HepG2 (cell line): ENCODE measurements around the gene COQ9. TPM values are rescaled to one million over a fixed set of nuclear protein-coding genes. Genes with fewer than 3 reads are reported as not detected.
A peak's percentile ranks its signal among the peaks of the same experiment; 100 is the strongest.

ENCODE experiments used
- AHDC1 ChIP-seq: sonication (generic); formaldehyde crosslinking; IDR thresholded peaks from 2 replicates; pipeline ENCODE4 v1.5.1; 2020; ENCODE audit warnings: mild to moderate bottlenecking, missing genetic modification reagents, borderline replicate concordance
- BORCS8-MEF2B ChIP-seq: sonication (generic); formaldehyde crosslinking; IDR thresholded peaks from 2 replicates; pipeline ENCODE4 v1.8.0; 2022; ENCODE audit warnings: mild to moderate bottlenecking, missing genetic modification reagents
- ELF3 ChIP-seq: IDR thresholded peaks from 2 replicates; pipeline ENCODE4 v1.6.1; 2016; ENCODE audit warnings: missing genetic modification reagents, missing compliant biosample characterization
- ERF ChIP-seq: IDR thresholded peaks from 2 replicates; pipeline ENCODE4 v1.6.1; 2018; ENCODE audit warnings: missing biosample characterization, missing genetic modification reagents
- GZF1 ChIP-seq: sonication (generic); formaldehyde crosslinking; IDR thresholded peaks from 2 replicates; pipeline ENCODE4 v1.5.1; 2020; ENCODE audit warnings: mild to moderate bottlenecking, missing genetic modification reagents
- KLF13 ChIP-seq: sonication (generic); formaldehyde crosslinking; IDR thresholded peaks from 2 replicates; pipeline ENCODE4 v1.4.0; 2020; ENCODE audit warnings: mild to moderate bottlenecking, missing genetic modification reagents
- KLF15 ChIP-seq: sonication (generic); formaldehyde crosslinking; IDR thresholded peaks from 2 replicates; pipeline ENCODE4 v1.8.1; 2023; ENCODE audit warnings: borderline replicate concordance, mild to moderate bottlenecking, inconsistent platforms, missing genetic modification reagents, mixed read lengths
- NR2F6 ChIP-seq, 2 experiments: IDR thresholded peaks; 2 replicates each; pipeline ENCODE4 v1.6.1; 2016; ENCODE audit warnings: antibody characterized with exemption in 1 of 2, mild to moderate bottlenecking in 1 of 2
- POLR2G ChIP-seq: fragments of 200-400 bp; formaldehyde crosslinking; IDR thresholded peaks from 2 replicates; pipeline ENCODE4 v1.6.1; 2018; ENCODE audit warnings: mild to moderate bottlenecking, low read depth, low read length, moderate library complexity
- RAD21 ChIP-seq: fragments of 450-650 bp; formaldehyde crosslinking; IDR thresholded peaks from 2 replicates; pipeline ENCODE4 v1.5.0; 2020; ENCODE audit warnings: mild to moderate bottlenecking
- SNAPC4 ChIP-seq: sonication (generic); formaldehyde crosslinking; IDR thresholded peaks from 2 replicates; pipeline ENCODE4 v1.4.0; 2020; ENCODE audit warnings: mild to moderate bottlenecking, missing genetic modification reagents
- TBX2 ChIP-seq: sonication (generic); formaldehyde crosslinking; IDR thresholded peaks from 2 replicates; pipeline ENCODE4 v1.5.0; 2020; ENCODE audit warnings: missing genetic modification reagents, mild to moderate bottlenecking, borderline replicate concordance
- ZNF274 ChIP-seq: sonication (generic); formaldehyde crosslinking; IDR thresholded peaks from 2 replicates; pipeline ENCODE4 v1.5.1; 2020; ENCODE audit warnings: mild to moderate bottlenecking, missing genetic modification reagents
- ZNF513 ChIP-seq: sonication (generic); formaldehyde crosslinking; conservative IDR thresholded peaks from 2 replicates; pipeline ENCODE4 v1.5.0; 2020; ENCODE audit warnings: missing genetic modification reagents
- ZNF784 ChIP-seq: sonication (generic); formaldehyde crosslinking; IDR thresholded peaks from 2 replicates; pipeline ENCODE4 v1.5.1; 2020; ENCODE audit warnings: missing genetic modification reagents, mild to moderate bottlenecking, borderline replicate concordance
- polyA plus RNA-seq, 8 experiments: library from polyadenylated mRNA; depleted of rRNA in 3 of 8; stranded (reverse) in 7 of 8; unstranded in 1 of 8; fragments of >200 nt; fragmentation: Illumina TruSeq in 4 of 8; extraction: Trizol in 4 of 8; gene quantifications; 2 replicates each; pipeline versions ENCODE4 v1.2.1 to v1.2.3, GENCODE V29; 2011 to 2016; ENCODE audit warnings: low read depth in 4 of 8, missing spikeins in 1 of 8, mixed read lengths in 1 of 8; ENCODE audit not compliant: insufficient read depth in 1 of 8
- total RNA-seq, 5 experiments: library from RNA; depleted of rRNA; stranded (reverse); fragments of >200 nt; fragmentation: Illumina TruSeq; extraction: Trizol; gene quantifications; 2 replicates each; pipeline ENCODE4 v1.2.3, GENCODE V29; 2016; ENCODE audit warnings: low read depth in 1 of 5

COQ9 gene
- total and polyA plus RNA-seq, 2 of the 13 experiments (the other 11 are each of a cell fraction or from before 2014, with no cell fraction given) = 57.5 to 108 TPM

- peak; percentile 85; the same call in 1 of the 2 replicates for TF ChIP-seq SNAPC4 (CRISPR knock-in tag)
- TF ChIP-seq RAD21 = peak; percentile 44; the same call in 1 of the 2 replicates
- TF ChIP-seq KLF15 (CRISPR knock-in tag) = peak; percentile 30; the same call in 1 of the 2 replicates
- 0 out of 2 replicates have a peak, but pooled peaks have one; percentile 36 for TF ChIP-seq AHDC1 (CRISPR knock-in tag)
- peak; percentile 59 for TF ChIP-seq ZNF784 (CRISPR knock-in tag)
- TF ChIP-seq ERF (CRISPR knock-in tag) = peak; percentile 43; the same call in 1 of the 2 replicates
- peak; percentile 69; the same call in 1 of the 2 replicates for TF ChIP-seq ELF3
- TF ChIP-seq BORCS8-MEF2B (CRISPR knock-in tag) = no peak
- peak; percentile 65 for TF ChIP-seq NR2F6 (IDR thresholded peaks at IDR 0.05)
- peak; percentile 73 for TF ChIP-seq NR2F6 (CRISPR knock-in tag; IDR thresholded peaks at IDR 0.05)
- TF ChIP-seq ZNF513 = no peak
- TF ChIP-seq GZF1 (CRISPR knock-in tag) = peak; percentile 95
- peak; percentile 82; the same call in 1 of the 2 replicates for TF ChIP-seq TBX2 (CRISPR knock-in tag)
- TF ChIP-seq ZNF274 = 0 out of 2 replicates have a peak, but pooled peaks have one; percentile 15
- peak; percentile 86 for TF ChIP-seq POLR2G
- peak; percentile 87; the same call in 1 of the 2 replicates for TF ChIP-seq KLF13
These were observed 32.9 kb downstream of the COQ9 start (continued) for GRCh38 chr16:57479976-57480753.
